Activated B cell treated with CpG ODN at 0.5 μM for 24 hours (primary cell): ENCODE results near the gene IL1RAPL1. TPM values are rescaled to one million over a fixed set of nuclear protein-coding genes. Genes with fewer than 3 reads are reported as not detected.

Source experiments
- ATAC-seq: fragments of 200-7000 bp; cut with Tn5 transposase; one replicate; pipeline ENCODE4 v1.10.0; 2021; ENCODE audit warnings: low read depth, mild to moderate bottlenecking, moderate library complexity
- CTCF ChIA-PET: fragments of 350-600 bp; sonication (Branson Sonifier 250); formaldehyde crosslinking; loops from one replicate; lab custom pipeline; 2021; ENCODE audit warnings: antibody characterized with exemption; lab: Charles Lee
- POLR2A ChIA-PET: fragments of 350-600 bp; sonication (Branson Sonifier 250); formaldehyde crosslinking; loops from one replicate; lab custom pipeline; 2021; ENCODE audit warnings: antibody characterized with exemption; lab: Charles Lee
- DNase-seq: peaks from one replicate; pipeline ENCODE4 v3.0.0; 2022
- H3K27ac Mint-ChIP-seq: one replicate; pipeline ENCODE4 v1.8.0; 2020; ENCODE audit warnings: mixed read lengths
- H3K27me3 Mint-ChIP-seq: one replicate; pipeline ENCODE4 v1.8.0; 2021; ENCODE audit warnings: mixed read lengths
- H3K36me3 Mint-ChIP-seq: one replicate; pipeline ENCODE4 v1.8.0; 2021; ENCODE audit warnings: low read depth, mixed read lengths
- H3K4me1 Mint-ChIP-seq: one replicate; pipeline ENCODE4 v1.8.0; 2021; ENCODE audit warnings: mixed read lengths
- H3K4me3 Mint-ChIP-seq: one replicate; pipeline ENCODE4 v1.8.0; 2020; ENCODE audit warnings: mild to moderate bottlenecking, mixed read lengths
- H3K9me3 Mint-ChIP-seq: one replicate; pipeline ENCODE4 v1.8.0; 2020; ENCODE audit warnings: mixed read lengths
- intact Hi-C: fragments of 100-400 bp; cut with micrococcal nuclease; formaldehyde crosslinking; loops from one replicate; pipeline ENCODE4 v1.15.1; 2024
- total RNA-seq: library from RNA; stranded (reverse); gene quantifications from 2 replicates; pipeline ENCODE4 v1.2.3, GENCODE V29; 2022
- TF ChIP-seq, protein P1 (sequence below): fragments of 200-600 bp; IDR thresholded peaks from one replicate; pipeline ENCODE4 v1.8.0; 2022; ENCODE audit warnings: antibody characterized with exemption, mild to moderate bottlenecking

IL1RAPL1 gene
- total RNA-seq, 1 donor from 2014 or later: not detected

DNA sequence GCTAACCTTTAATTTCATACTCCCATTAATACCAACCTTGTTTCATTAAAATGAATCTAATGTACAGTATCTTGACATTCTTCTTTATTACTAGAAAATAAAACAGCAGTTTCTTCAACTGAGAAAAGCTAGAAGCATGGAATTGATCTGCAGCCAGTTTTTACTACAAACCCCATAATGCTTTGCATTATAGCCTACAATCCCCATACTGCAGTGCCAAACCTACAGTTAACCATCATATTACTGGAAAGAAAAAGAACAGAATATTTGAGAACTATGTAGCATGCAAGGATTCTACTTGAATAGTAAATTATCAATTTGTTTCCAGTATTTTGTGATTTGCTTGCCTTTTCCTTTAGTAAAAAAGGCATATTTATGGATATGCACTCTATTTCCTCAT, 3.2 kb upstream of the IL1RAPL1 start:
- ATAC-seq (no peak), DNase-seq (no peak)
- POLR2A ChIA-PET: no interaction called here
- TF ChIP-seq, protein P1, sequence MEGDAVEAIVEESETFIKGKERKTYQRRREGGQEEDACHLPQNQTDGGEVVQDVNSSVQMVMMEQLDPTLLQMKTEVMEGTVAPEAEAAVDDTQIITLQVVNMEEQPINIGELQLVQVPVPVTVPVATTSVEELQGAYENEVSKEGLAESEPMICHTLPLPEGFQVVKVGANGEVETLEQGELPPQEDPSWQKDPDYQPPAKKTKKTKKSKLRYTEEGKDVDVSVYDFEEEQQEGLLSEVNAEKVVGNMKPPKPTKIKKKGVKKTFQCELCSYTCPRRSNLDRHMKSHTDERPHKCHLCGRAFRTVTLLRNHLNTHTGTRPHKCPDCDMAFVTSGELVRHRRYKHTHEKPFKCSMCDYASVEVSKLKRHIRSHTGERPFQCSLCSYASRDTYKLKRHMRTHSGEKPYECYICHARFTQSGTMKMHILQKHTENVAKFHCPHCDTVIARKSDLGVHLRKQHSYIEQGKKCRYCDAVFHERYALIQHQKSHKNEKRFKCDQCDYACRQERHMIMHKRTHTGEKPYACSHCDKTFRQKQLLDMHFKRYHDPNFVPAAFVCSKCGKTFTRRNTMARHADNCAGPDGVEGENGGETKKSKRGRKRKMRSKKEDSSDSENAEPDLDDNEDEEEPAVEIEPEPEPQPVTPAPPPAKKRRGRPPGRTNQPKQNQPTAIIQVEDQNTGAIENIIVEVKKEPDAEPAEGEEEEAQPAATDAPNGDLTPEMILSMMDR: no peak
- H3K27ac Mint-ChIP-seq: no peak overlapping the region
- CTCF ChIA-PET: no interaction called here
- no peaks in the 10 kb centered on the region for H3K27me3 Mint-ChIP-seq
- no peaks in the 10 kb centered on the region for H3K9me3 Mint-ChIP-seq
- no peaks in the 10 kb centered on the region for H3K36me3 Mint-ChIP-seq
- no peaks in the 10 kb centered on the region for H3K4me1 Mint-ChIP-seq
- no peak overlapping the region for H3K4me3 Mint-ChIP-seq
- intact Hi-C loops: no loop called here

DNA sequence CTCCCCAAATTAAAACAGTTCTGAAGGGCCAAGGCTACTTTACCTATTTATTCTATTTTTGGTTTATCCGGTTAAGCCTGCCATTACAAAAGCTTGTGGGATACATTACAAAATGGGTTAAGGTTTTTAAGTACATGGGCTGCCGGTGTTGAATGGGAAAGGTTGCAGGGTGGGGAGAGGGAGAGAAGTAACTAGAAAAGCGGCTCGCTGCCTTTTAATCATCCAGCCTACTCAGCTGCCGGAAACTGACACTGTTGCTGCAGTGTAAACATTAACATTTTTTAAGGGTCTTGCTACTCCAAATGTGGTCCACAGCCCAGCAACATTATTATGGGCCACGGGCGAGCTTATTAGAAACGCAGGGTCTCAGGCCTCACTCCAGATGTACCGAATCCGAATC, 1.5 kb upstream of the IL1RAPL1 start:
- POLR2A ChIA-PET: no interaction called here
- no peaks in the 10 kb centered on the region for H3K9me3 Mint-ChIP-seq
- intact Hi-C loops: no loop called here
- TF ChIP-seq, protein P1: no peak
- H3K27ac Mint-ChIP-seq: no peak overlapping the region
- H3K4me1 Mint-ChIP-seq: no peaks in the 10 kb centered on the region
- H3K36me3 Mint-ChIP-seq: no peaks in the 10 kb centered on the region
- no peak overlapping the region for H3K4me3 Mint-ChIP-seq
- ATAC-seq: no peak
- no peaks in the 10 kb centered on the region for H3K27me3 Mint-ChIP-seq
- DNase-seq: no peak
- CTCF ChIA-PET: no interaction called here

DNA sequence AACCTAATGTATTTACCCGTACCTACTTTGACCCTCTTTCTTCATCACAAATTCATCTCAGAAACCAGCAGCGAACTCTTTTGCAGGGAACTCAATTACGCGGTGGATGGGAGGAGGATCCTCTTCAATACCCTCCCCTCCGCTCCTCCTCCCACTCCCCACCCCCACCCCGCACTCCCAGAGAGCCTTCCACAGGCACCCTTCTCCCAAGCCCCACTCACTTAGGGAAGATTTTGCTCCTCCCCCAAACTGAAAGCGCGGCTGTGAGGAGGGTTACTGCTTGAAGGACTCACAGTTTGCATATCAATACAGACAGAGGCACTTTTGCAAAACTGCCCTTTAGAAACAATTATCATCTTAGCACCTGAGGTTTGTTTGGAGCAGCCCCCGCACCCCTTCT, 960 bp upstream of the IL1RAPL1 start:
- Mint-ChIP-seq H3K27me3 (no peaks in the 10 kb centered on the region), H3K4me1 (no peaks in the 10 kb centered on the region), H3K27ac (no peak overlapping the region), H3K36me3 (no peaks in the 10 kb centered on the region), H3K4me3 (no peak overlapping the region), H3K9me3 (no peaks in the 10 kb centered on the region)
- TF ChIP-seq, protein P1: no peak
- ChIA-PET POLR2A (no interaction called here), CTCF (no interaction called here)
- intact Hi-C loops: no loop called here
- DNase-seq (no peak), ATAC-seq (no peak)

DNA sequence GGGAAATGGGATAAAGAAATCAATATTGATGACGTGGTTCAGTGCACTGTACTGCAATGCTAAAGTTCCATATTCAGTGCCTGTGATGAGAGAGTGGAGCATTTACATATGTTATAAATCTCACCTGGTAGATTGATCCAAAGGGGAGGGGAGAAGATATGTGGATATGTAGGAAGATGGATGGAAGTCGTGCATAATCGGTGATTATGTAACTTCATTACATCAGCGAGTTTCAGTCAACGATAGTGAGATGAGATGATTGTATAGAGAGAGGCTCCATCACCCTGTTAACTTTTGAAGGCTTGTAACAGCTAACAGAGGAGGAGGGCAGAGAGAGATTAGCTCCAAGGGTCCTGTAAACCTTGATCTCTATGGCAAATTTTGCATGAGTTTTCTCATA, 1.8 kb downstream of the IL1RAPL1 start:
- POLR2A ChIA-PET: no interaction called here
- H3K4me1 Mint-ChIP-seq: no peaks in the 10 kb centered on the region

DNA sequence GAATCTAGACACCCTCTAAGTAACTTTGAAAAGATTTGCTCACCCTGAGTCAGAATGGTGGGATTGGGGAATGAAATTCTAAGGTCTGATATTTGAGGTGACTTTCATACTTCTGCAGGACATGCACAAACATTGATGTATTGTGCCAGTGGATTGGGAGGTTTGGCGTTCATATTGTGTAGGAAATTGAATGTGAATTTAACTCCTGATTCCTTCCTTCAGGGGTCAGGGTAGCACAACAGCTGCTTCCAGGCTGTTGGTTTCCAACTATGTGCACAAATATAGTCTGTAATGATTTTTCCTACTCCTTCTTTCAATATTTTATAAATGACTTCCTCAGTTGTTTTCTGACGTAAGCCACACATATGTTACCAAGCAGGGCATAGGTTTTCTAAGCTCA, 3.1 kb downstream of the IL1RAPL1 start:
- H3K4me1 Mint-ChIP-seq: no peaks in the 10 kb centered on the region
- POLR2A ChIA-PET: no interaction called here
- no peaks in the 10 kb centered on the region for H3K27me3 Mint-ChIP-seq
- DNase-seq (no peak), ATAC-seq (no peak)
- no peaks in the 10 kb centered on the region for H3K36me3 Mint-ChIP-seq
- TF ChIP-seq, protein P1: no peak
- H3K27ac Mint-ChIP-seq: no peak overlapping the region
- H3K9me3 Mint-ChIP-seq: no peaks in the 10 kb centered on the region
- H3K4me3 Mint-ChIP-seq: no peak overlapping the region
- intact Hi-C loops: no loop called here
- CTCF ChIA-PET: no interaction called here

More for the DNA sequence above, 1.8 kb downstream of the IL1RAPL1 start:
- DNase-seq (no peak), ATAC-seq (no peak)
- H3K27me3 Mint-ChIP-seq: no peaks in the 10 kb centered on the region
- H3K4me3 Mint-ChIP-seq: no peak overlapping the region
- CTCF ChIA-PET: no interaction called here
- no peaks in the 10 kb centered on the region for H3K9me3 Mint-ChIP-seq
- H3K27ac Mint-ChIP-seq: no peak overlapping the region
- intact Hi-C loops: no loop called here
- H3K36me3 Mint-ChIP-seq: no peaks in the 10 kb centered on the region
- TF ChIP-seq, protein P1: no peak
